GM12865 (cell line): ENCODE results near the gene CENPN.

Source experiments
- DNase-seq: peaks from one replicate; pipeline ENCODE4 v3.0.0; 2010; ENCODE audit warnings: low read depth
- H3K4me3 ChIP-seq: 2 replicates; pipeline ENCODE4 v1.5.1; 2011; ENCODE audit warnings: mild to moderate bottlenecking, low read depth, low read length, control low read depth
- CTCF ChIP-seq: IDR thresholded peaks from 2 replicates; pipeline ENCODE4 v1.5.1; 2011; ENCODE audit warnings: low read length, control low read depth, low read depth, inconsistent platforms; ENCODE audit not compliant: insufficient read depth; ENCODE audit errors: missing control alignments

CENPN gene

GRCh38 chr16:80996688-80997138, 10.3 kb upstream of the CENPN start:
- TF ChIP-seq CTCF = no peak
- DNase-seq = no peak
- peak overlapping the region; percentile 69 for H3K4me3 ChIP-seq

GRCh38 chr16:80997139-80997798, 9.7 kb upstream of the CENPN start:
- TF ChIP-seq CTCF = no peak
- peak; percentile 43 for DNase-seq
- peak overlapping the region; percentile 69 for H3K4me3 ChIP-seq

DNA sequence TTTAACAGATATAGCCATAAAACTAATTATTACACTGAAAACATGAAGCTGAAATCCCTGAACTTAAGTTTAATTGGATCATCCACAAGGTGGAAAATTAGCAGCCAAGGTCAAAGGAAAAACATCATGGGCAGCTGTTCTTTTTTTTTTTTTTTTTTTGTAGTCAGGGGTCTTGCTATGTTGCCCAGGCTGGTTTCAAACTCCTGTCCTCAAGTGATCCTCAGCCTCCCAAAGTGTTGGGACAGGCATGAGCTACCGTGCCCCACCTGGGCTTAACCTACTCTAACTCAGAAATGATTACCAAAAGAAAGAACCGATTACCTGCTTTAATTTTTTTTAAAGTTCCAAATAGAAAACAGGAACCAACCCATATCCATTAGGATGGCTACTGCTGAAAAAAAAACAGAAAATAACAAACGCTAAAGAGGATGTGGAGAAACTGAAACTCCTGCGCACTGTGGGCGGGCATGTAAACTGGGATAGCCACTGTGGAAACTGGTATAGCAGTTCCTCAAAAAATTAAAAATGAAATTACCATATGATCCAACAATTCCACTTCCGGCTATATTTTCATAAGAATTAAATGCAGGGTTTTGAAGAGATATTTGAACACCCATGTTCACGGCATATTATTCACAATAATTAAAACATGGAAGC, 8.9 kb upstream of the CENPN start:
- no peak for TF ChIP-seq CTCF
- DNase-seq = no peak
- peak overlapping the region; percentile 69 for H3K4me3 ChIP-seq

DNA sequence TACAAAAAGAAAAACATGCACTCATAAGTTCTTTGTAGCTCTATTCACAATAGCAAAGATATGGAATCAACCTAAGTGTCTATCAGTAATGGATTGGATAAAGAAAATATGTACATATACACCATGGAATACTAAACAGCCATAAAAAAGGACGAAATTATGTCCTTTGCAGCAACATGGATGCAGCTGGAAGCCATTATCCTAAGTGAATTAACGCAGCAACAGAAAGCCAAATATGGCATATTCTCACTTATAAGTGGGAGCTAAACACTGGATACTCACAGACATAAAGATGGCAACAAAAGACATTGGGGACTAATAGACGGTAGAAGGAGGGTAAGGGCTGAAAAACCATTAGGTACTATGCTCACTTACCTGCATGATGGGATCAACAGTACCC, 6.1 kb upstream of the CENPN start:
- no peak overlapping the region for H3K4me3 ChIP-seq
- TF ChIP-seq CTCF = no peak
- DNase-seq = no peak

DNA sequence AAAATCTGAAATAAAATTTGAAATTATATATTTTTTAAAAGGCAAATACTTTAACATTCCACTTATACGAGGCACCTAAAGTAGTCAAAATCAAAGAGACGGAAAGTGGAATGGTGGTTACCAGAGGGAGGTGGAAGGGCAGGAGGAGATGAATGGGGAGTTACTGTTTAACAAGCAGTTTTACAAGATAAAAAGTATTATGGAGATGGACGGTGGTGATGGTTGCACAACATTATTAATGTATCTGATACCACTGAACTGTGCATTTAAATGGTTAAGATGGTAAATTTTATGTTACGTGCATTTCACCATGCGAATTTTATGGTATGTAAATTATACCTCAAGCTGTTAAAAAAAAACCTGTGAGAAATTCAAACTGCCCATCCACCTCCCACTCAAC, 5.7 kb upstream of the CENPN start:
- no peak for TF ChIP-seq CTCF
- no peak for DNase-seq
- no peak overlapping the region for H3K4me3 ChIP-seq

- no peak overlapping the region for H3K4me3 ChIP-seq
- TF ChIP-seq CTCF = no peak
- no peak for DNase-seq
Observed at GRCh38 chr16:81003064-81003463, 4.0 kb upstream of the CENPN start.
